Large intestine (tissue), 1 donor: ENCODE data around the gene OR51I1. TPM values are rescaled to one million over a fixed set of nuclear protein-coding genes. Genes with fewer than 3 reads are reported as not detected.

Experiments used
- polyA plus RNA-seq: library from polyadenylated mRNA; unstranded; fragments of 120-200 nt; gene quantifications from one replicate; pipeline ENCODE4 v1.2.1, GENCODE V29; 2013

OR51I1 gene
- polyA plus RNA-seq, 1 donor = not detected

Other genes with a start within 250 kb of the OR51I1 start
- not detected for gene OR51V1, start 240.8 kb downstream of the OR51I1 start, polyA plus RNA-seq
- gene HBB, start 214.4 kb downstream of the OR51I1 start, polyA plus RNA-seq = 175 TPM
- gene HBD, start 207.0 kb downstream of the OR51I1 start, polyA plus RNA-seq = 0.09 TPM
- gene HBG1, start 191.7 kb downstream of the OR51I1 start, polyA plus RNA-seq = 9.7 TPM
- gene HBG2, start 186.7 kb downstream of the OR51I1 start, polyA plus RNA-seq = 2,367 TPM
- 5.6 TPM for gene HBE1, start 171.6 kb downstream of the OR51I1 start, polyA plus RNA-seq
- 0.07 TPM for gene OR51B4, start 139.6 kb downstream of the OR51I1 start, polyA plus RNA-seq
- not detected for gene OR51B2, start 117.2 kb downstream of the OR51I1 start, polyA plus RNA-seq
- gene OR51B5, start 98.0 kb downstream of the OR51I1 start, polyA plus RNA-seq = 0.30 TPM
- not detected for gene OR51B6, start 90.0 kb downstream of the OR51I1 start, polyA plus RNA-seq
- gene OR51M1, start 57.7 kb downstream of the OR51I1 start, polyA plus RNA-seq = not detected
- not detected for gene OR51Q1, start 19.4 kb downstream of the OR51I1 start, polyA plus RNA-seq
- not detected for gene OR51I2, start 7.8 kb upstream of the OR51I1 start, polyA plus RNA-seq
- not detected for gene OR52D1, start 47.2 kb upstream of the OR51I1 start, polyA plus RNA-seq
- gene UBQLN3, start 68.4 kb upstream of the OR51I1 start, polyA plus RNA-seq = not detected
- gene UBQLNL, start 75.2 kb upstream of the OR51I1 start, polyA plus RNA-seq = 0.70 TPM
- not detected for gene OR52H1, start 107.0 kb upstream of the OR51I1 start, polyA plus RNA-seq
- gene OR52B6, start 139.4 kb upstream of the OR51I1 start, polyA plus RNA-seq = not detected
- 2.6 TPM for gene TRIM6, start 155.1 kb upstream of the OR51I1 start, polyA plus RNA-seq
- gene TRIM34, start 183.5 kb upstream of the OR51I1 start, polyA plus RNA-seq = 11.6 TPM
- 23.9 TPM for gene TRIM5, start 243.6 kb upstream of the OR51I1 start, polyA plus RNA-seq
- gene TRIM22, start 248.3 kb upstream of the OR51I1 start, polyA plus RNA-seq = 15.2 TPM